Duodenal mucosa (tissue), 2 donors: ENCODE data around the gene LAMTOR1.

Source experiments
- H3K27ac ChIP-seq: one replicate; pipeline ENCODE4 v1.7.0; 2013; ENCODE audit warnings: low read depth, low read length
- H3K27me3 ChIP-seq, 2 donors: one replicate each; pipeline ENCODE4 v1.7.0; 2013; ENCODE audit warnings: low read length in 2 of 2, control low read depth in 1 of 2; ENCODE audit not compliant: insufficient read depth in 2 of 2, control insufficient read depth in 1 of 2
- H3K36me3 ChIP-seq, 2 donors: one replicate each; pipeline ENCODE4 v1.7.0; 2013; ENCODE audit warnings: low read length in 2 of 2, control low read depth in 1 of 2; ENCODE audit not compliant: insufficient read depth in 2 of 2, control insufficient read depth in 1 of 2
- H3K4me1 ChIP-seq, 2 donors: one replicate each; pipeline ENCODE4 v1.7.0; 2013; ENCODE audit warnings: low read length in 2 of 2, control low read depth in 1 of 2; ENCODE audit not compliant: insufficient read depth in 2 of 2, control insufficient read depth in 1 of 2
- H3K4me3 ChIP-seq, 2 donors: one replicate each; pipeline ENCODE4 v1.7.0; 2013; ENCODE audit warnings: low read length in 2 of 2, low read depth in 1 of 2
- H3K9ac ChIP-seq, 2 donors: one replicate each; pipeline ENCODE4 v1.7.0; 2013; ENCODE audit warnings: low read length in 2 of 2, low read depth in 1 of 2
- H3K9me3 ChIP-seq, 2 donors: one replicate each; pipeline ENCODE4 v1.7.0; 2013; ENCODE audit warnings: low read length in 2 of 2, control low read depth in 1 of 2; ENCODE audit not compliant: control insufficient read depth in 1 of 2

LAMTOR1 gene

GRCh38 chr11:72102631-72102945 lies 509 bp downstream of the LAMTOR1 start:
- peak overlapping the region; percentile 91 to 93 for H3K4me3 ChIP-seq
- peaks cover 35 to 40% of the 10 kb centered on the region in 2 donors for H3K4me1 ChIP-seq
- peak overlapping the region; percentile 91 to 99 for H3K9ac ChIP-seq
- peaks cover 19 to 40% of the 10 kb centered on the region in 2 donors for H3K36me3 ChIP-seq
- H3K27ac ChIP-seq: peak overlapping the region; percentile 91
- no peaks in the 10 kb centered on the region for H3K27me3 ChIP-seq
- no peaks in the 10 kb centered on the region for H3K9me3 ChIP-seq

GRCh38 chr11:72102162-72102561 lies 935 bp downstream of the LAMTOR1 start:
- Histone ChIP-seq H3K36me3 (peaks cover 23 to 40% of the 10 kb centered on the region in 2 donors), H3K4me1 (peaks cover 35 to 40% of the 10 kb centered on the region in 2 donors), H3K4me3 (peak overlapping the region; percentile 91 to 93), H3K27me3 (no peaks in the 10 kb centered on the region), H3K27ac (no peak overlapping the region), H3K9me3 (no peaks in the 10 kb centered on the region), H3K9ac (peak overlapping the region; percentile 91 to 99)

GRCh38 chr11:72100462-72100861 lies 2.6 kb downstream of the LAMTOR1 start:
- Histone ChIP-seq H3K27ac (no peak overlapping the region), H3K9ac (no peak overlapping the region), H3K4me1 (peaks cover 35 to 40% of the 10 kb centered on the region in 2 donors)

DNA sequence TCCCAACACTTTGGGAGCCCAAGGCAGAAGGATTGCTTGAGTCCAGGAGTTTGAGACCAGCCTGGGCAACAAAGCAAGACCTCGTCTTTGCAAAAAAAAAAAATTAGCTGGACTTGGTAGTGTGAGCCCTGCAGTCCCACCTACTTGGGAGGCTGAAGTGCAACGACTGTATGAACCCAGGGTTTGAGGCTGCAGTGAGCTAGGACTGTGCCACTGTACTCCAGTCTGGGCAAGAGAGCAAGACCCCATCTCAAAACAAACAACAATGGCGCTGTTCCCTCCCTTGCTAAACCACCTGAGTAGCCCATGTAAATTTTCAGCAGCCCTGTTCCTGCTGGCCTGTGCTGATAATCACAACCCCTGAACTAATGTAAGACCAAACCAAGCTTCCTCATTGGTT lies 3.1 kb downstream of the LAMTOR1 start:
- H3K4me1 ChIP-seq: peaks cover 35 to 40% of the 10 kb centered on the region in 2 donors
- no peak overlapping the region for H3K4me3 ChIP-seq

More at GRCh38 chr11:72100462-72100861, 2.6 kb downstream of the LAMTOR1 start:
- Histone ChIP-seq H3K9me3 (no peaks in the 10 kb centered on the region), H3K4me3 (no peak overlapping the region), H3K36me3 (peaks cover 26 to 50% of the 10 kb centered on the region in 2 donors), H3K27me3 (no peaks in the 10 kb centered on the region)

DNA sequence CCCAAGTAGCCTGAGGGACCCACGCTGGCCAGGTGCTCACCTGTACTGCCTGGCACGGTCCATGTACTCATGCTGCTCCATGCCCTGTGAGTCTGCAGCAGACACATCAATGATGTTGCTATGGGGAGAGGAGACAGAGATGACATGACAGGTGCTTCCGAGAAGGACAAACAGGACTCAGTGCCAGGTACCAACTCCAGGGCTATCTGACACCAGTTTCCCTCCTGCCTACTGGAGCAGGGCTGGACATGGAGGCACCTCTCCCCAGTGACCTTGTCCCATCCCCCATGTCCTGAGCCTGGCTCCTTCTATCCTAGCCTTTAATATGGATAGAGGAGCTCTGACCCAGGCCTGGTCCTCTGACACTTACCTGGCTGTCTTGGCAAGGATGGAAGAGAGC lies 4.4 kb downstream of the LAMTOR1 start:
- Histone ChIP-seq H3K9me3 (no peaks in the 10 kb centered on the region), H3K9ac (no peak overlapping the region), H3K27me3 (no peaks in the 10 kb centered on the region), H3K4me3 (no peak overlapping the region), H3K36me3 (peaks cover 32 to 63% of the 10 kb centered on the region in 2 donors), H3K27ac (no peak overlapping the region), H3K4me1 (peaks cover 33 to 36% of the 10 kb centered on the region in 2 donors)

More for the DNA sequence above, 3.1 kb downstream of the LAMTOR1 start:
- H3K9ac ChIP-seq: no peak overlapping the region
- H3K27ac ChIP-seq: no peak overlapping the region
- H3K36me3 ChIP-seq: peaks cover 30 to 54% of the 10 kb centered on the region in 2 donors
- H3K9me3 ChIP-seq: no peaks in the 10 kb centered on the region
- H3K27me3 ChIP-seq: no peaks in the 10 kb centered on the region

- Histone ChIP-seq H3K4me1 (peaks cover 4 to 19% of the 10 kb centered on the region in 2 donors), H3K27me3 (no peaks in the 10 kb centered on the region), H3K4me3 (no peak overlapping the region), H3K9ac (peak overlapping the region in 1 of 2 donors; percentile 22), H3K9me3 (no peaks in the 10 kb centered on the region), H3K27ac (no peak overlapping the region), H3K36me3 (peaks cover 19 to 34% of the 10 kb centered on the region in 2 donors)
Observed at GRCh38 chr11:72091292-72091691, 11.8 kb downstream of the LAMTOR1 start.

DNA sequence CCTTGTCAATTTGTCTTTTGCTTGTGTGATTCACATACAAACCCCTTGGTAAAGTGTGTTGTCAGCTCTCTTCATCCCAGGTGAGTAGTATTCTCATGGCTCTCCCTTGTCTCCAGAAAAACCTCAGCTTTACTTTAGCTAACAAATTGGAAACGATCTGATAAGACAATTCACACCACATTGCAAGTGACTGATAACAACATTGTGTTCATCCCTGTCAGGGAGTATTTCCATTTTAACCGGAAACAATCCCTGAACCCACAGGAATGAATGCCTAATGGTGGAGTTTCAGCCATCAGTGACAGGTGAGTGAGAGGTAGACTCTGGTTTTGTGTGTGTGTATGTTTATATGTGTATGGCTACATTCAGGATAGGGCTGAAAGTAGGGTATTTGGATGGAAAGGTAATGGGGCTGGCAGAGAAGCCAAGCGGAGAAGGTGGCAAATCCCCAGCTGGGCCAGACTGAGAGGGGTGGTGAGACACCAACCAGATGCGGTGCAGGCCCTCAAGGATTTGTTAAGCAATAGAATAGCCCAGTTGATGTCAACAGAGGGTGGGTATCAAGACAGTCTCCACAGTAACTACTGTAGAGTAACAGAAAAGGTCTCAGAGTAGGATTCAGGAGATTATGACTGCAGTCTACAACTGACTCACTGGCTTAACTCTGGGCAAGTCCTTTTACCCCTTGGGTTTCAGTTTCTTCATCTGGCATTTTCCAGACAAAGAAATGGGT lies 14.9 kb downstream of the LAMTOR1 start:
- peaks cover 9 to 19% of the 10 kb centered on the region in 2 donors for H3K36me3 ChIP-seq

GRCh38 chr11:72085621-72086351 lies 17.3 kb downstream of the LAMTOR1 start:
- Histone ChIP-seq H3K27ac (no peak overlapping the region), H3K9ac (no peak overlapping the region)

More for the DNA sequence above, 14.9 kb downstream of the LAMTOR1 start:
- H3K4me1 ChIP-seq: peaks cover 4 to 19% of the 10 kb centered on the region in 2 donors
- no peaks in the 10 kb centered on the region for H3K27me3 ChIP-seq
- H3K27ac ChIP-seq: no peak overlapping the region
- H3K9ac ChIP-seq: no peak overlapping the region
- H3K4me3 ChIP-seq: no peak overlapping the region
- H3K9me3 ChIP-seq: no peaks in the 10 kb centered on the region

GRCh38 chr11:72084965-72085364 lies 18.1 kb downstream of the LAMTOR1 start:
- Histone ChIP-seq H3K27ac (no peak overlapping the region), H3K9me3 (no peaks in the 10 kb centered on the region), H3K4me3 (no peak overlapping the region), H3K4me1 (peaks cover 2 to 7% of the 10 kb centered on the region in 2 donors), H3K9ac (no peak overlapping the region), H3K27me3 (no peaks in the 10 kb centered on the region), H3K36me3 (peaks cover 8 to 13% of the 10 kb centered on the region in 2 donors)

More at GRCh38 chr11:72085621-72086351, 17.3 kb downstream of the LAMTOR1 start:
- Histone ChIP-seq H3K36me3 (peaks cover 8 to 18% of the 10 kb centered on the region in 2 donors), H3K4me3 (no peak overlapping the region), H3K9me3 (no peaks in the 10 kb centered on the region), H3K4me1 (peaks cover 7 to 10% of the 10 kb centered on the region in 2 donors), H3K27me3 (no peaks in the 10 kb centered on the region)

GRCh38 chr11:72084076-72084475 lies 19.0 kb downstream of the LAMTOR1 start:
- Histone ChIP-seq H3K27ac (no peak overlapping the region), H3K9me3 (no peaks in the 10 kb centered on the region), H3K4me3 (no peak overlapping the region)

More at GRCh38 chr11:72084076-72084475, 19.0 kb downstream of the LAMTOR1 start:
- H3K4me1 ChIP-seq: peaks cover under 1 to 8% of the 10 kb centered on the region in 2 donors
- no peak overlapping the region for H3K9ac ChIP-seq
- no peaks in the 10 kb centered on the region for H3K27me3 ChIP-seq
- peaks cover 7 to 8% of the 10 kb centered on the region in 2 donors for H3K36me3 ChIP-seq
